SU-DHL-6 (cell line): ENCODE measurements around the gene DERL3.

Source experiments
- EZH2phosphoT487 ChIP-seq: fragments of 200-600 bp; sonication (generic), shearing (Covaris generic); conservative IDR thresholded peaks from 2 replicates; pipeline ENCODE4 v1.6.1; 2018; ENCODE audit warnings: mild to moderate bottlenecking, antibody characterized with exemption, low read length, moderate library complexity, mixed read lengths
- TF ChIP-seq, protein P1 (sequence below): fragments of 200-600 bp; sonication (generic); IDR thresholded peaks from one replicate; pipeline ENCODE4 v1.5.1; 2017; ENCODE audit warnings: antibody characterized with exemption, mild to moderate bottlenecking, low read length, moderate library complexity; ENCODE audit not compliant: insufficient read depth, poor library complexity, severe bottlenecking

DNA sequence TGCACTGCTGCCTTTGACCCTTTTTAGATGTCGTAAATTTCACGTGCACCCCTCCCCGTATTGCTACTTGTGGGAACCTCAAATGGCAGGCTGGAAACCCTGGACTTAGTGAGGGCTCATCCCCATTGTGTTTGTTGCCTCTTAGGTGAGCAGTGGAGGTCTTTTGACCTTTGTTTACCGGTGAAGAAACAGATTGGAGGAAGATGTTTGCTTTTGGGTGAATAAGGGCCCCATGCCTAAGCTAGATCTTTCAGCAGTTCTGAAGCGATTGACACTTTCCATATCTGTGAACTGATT lies 51.3 kb downstream of the DERL3 start:
- TF ChIP-seq, protein P1, sequence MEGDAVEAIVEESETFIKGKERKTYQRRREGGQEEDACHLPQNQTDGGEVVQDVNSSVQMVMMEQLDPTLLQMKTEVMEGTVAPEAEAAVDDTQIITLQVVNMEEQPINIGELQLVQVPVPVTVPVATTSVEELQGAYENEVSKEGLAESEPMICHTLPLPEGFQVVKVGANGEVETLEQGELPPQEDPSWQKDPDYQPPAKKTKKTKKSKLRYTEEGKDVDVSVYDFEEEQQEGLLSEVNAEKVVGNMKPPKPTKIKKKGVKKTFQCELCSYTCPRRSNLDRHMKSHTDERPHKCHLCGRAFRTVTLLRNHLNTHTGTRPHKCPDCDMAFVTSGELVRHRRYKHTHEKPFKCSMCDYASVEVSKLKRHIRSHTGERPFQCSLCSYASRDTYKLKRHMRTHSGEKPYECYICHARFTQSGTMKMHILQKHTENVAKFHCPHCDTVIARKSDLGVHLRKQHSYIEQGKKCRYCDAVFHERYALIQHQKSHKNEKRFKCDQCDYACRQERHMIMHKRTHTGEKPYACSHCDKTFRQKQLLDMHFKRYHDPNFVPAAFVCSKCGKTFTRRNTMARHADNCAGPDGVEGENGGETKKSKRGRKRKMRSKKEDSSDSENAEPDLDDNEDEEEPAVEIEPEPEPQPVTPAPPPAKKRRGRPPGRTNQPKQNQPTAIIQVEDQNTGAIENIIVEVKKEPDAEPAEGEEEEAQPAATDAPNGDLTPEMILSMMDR, result no peak
- no peak for TF ChIP-seq EZH2phosphoT487
